GM21447 (cell line): ENCODE results near the gene TRIM54.

Experiments
- ATAC-seq: cut with Tn5 transposase; IDR thresholded peaks from one replicate; pipeline ENCODE4 v1.9.1; 2021; ENCODE audit not compliant: unreplicated experiment

Gene TRIM54

GRCh38 chr2:27353762-27354596, 71.8 kb downstream of the TRIM54 start:
- no peak for ATAC-seq

GRCh38 chr2:27354597-27354927, 72.3 kb downstream of the TRIM54 start:
- no peak for ATAC-seq

GRCh38 chr2:27356056-27356381, 73.8 kb downstream of the TRIM54 start:
- ATAC-seq, result peak; percentile 39

- peak; percentile 88 for ATAC-seq
Measured at GRCh38 chr2:27356382-27357181, 74.4 kb downstream of the TRIM54 start, which contains the start of gene GTF3C2. Gene GTF3C2, minus strand, starts transcription at chr2:27356764. Its CDS starts 13,210 bp downstream, at chr2:27343554.
